ENCODE results near the gene DCDC2C.

DCDC2C gene

GRCh38 chr2:3726511-3726910, 23.1 kb downstream of the DCDC2C start:
- no peak overlapping the region for H3K4me3 ChIP-seq (ENCODE audit: control insufficient read depth, low read depth, low read length)
- TF ChIP-seq, protein P1, sequence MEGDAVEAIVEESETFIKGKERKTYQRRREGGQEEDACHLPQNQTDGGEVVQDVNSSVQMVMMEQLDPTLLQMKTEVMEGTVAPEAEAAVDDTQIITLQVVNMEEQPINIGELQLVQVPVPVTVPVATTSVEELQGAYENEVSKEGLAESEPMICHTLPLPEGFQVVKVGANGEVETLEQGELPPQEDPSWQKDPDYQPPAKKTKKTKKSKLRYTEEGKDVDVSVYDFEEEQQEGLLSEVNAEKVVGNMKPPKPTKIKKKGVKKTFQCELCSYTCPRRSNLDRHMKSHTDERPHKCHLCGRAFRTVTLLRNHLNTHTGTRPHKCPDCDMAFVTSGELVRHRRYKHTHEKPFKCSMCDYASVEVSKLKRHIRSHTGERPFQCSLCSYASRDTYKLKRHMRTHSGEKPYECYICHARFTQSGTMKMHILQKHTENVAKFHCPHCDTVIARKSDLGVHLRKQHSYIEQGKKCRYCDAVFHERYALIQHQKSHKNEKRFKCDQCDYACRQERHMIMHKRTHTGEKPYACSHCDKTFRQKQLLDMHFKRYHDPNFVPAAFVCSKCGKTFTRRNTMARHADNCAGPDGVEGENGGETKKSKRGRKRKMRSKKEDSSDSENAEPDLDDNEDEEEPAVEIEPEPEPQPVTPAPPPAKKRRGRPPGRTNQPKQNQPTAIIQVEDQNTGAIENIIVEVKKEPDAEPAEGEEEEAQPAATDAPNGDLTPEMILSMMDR (IDR thresholded peaks at IDR 0.05; ENCODE audit: control insufficient read depth, insufficient read depth, low read depth, low read length, missing control alignments): no peak
- no peak for DNase-seq (ENCODE audit: low read depth)

DNA sequence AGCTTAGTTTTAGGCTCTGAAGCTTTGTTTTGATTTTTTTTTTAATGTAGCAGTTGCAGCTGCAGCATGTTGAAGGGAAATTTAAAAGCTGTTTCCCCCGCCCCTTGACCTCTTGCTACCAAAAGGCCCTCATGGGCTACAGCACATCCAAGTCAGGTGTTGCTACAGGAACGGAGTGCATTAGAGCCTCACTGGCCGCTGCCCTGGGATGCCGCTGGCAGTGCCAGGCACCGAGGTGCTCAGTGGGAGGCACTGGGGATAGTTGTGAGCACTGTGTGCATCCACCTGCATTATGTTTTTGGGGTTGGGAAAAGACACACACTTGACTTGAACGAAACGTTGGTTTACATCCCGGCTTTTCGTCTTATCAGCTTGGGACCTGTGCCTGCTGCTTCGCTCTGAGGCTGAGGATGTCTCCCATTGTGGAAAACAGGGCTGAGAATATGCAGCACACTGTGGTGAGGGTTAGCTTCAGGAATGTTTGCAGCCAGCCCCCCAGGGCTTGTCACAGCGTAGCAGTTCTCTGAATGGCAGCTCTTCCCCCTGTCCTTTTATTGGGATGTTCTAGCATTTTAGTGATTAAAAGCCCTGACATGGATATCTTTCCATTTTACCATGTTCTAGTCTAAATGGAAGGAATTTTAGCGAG, 24.1 kb downstream of the DCDC2C start:
- H3K4me3 ChIP-seq (ENCODE audit: control insufficient read depth, low read depth, low read length): no peak overlapping the region
- TF ChIP-seq, protein P1 (IDR thresholded peaks at IDR 0.05; ENCODE audit: control insufficient read depth, insufficient read depth, low read depth, low read length, missing control alignments): no peak

GRCh38 chr2:3728104-3729054, 25.0 kb downstream of the DCDC2C start:
- peak; percentile 4 for DNase-seq (ENCODE audit: low read depth)
- no peak overlapping the region for H3K4me3 ChIP-seq (ENCODE audit: control insufficient read depth, low read depth, low read length)
- TF ChIP-seq, protein P1 (IDR thresholded peaks at IDR 0.05; ENCODE audit: control insufficient read depth, insufficient read depth, low read depth, low read length, missing control alignments): peak; percentile 50

More for the DNA sequence above, 24.1 kb downstream of the DCDC2C start:
- DNase-seq (ENCODE audit: low read depth): no peak

- TF ChIP-seq, protein P1 (IDR thresholded peaks at IDR 0.05; ENCODE audit: control insufficient read depth, insufficient read depth, low read depth, low read length, missing control alignments): no peak
- no peak overlapping the region for H3K4me3 ChIP-seq (ENCODE audit: control insufficient read depth, low read depth, low read length)
- no peak for DNase-seq (ENCODE audit: low read depth)
Observed at GRCh38 chr2:3729055-3729448, 25.7 kb downstream of the DCDC2C start.

DNA sequence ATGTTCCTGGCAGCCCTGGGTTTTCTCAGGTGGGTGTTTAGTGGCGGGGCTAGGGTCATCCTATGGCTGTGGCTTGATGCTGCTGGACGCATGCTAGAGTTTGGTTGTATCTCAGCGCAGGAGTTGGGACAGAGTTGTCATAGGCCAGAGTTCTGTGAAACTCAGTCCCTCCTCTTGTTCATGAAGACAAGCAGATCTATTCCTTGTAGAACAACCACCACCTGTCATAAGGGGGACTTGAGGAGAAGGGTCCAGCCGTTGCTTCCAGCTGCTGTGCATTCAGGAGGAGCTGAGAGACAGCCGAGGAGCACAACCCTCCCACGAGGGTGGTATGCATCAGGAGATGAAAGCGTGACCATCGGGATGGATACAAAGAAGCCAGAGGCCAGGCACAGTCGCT, 26.4 kb downstream of the DCDC2C start:
- H3K4me3 ChIP-seq (ENCODE audit: control insufficient read depth, low read depth, low read length): no peak overlapping the region
- TF ChIP-seq, protein P1 (IDR thresholded peaks at IDR 0.05; ENCODE audit: control insufficient read depth, insufficient read depth, low read depth, low read length, missing control alignments): no peak
- no peak for DNase-seq (ENCODE audit: low read depth)

DNA sequence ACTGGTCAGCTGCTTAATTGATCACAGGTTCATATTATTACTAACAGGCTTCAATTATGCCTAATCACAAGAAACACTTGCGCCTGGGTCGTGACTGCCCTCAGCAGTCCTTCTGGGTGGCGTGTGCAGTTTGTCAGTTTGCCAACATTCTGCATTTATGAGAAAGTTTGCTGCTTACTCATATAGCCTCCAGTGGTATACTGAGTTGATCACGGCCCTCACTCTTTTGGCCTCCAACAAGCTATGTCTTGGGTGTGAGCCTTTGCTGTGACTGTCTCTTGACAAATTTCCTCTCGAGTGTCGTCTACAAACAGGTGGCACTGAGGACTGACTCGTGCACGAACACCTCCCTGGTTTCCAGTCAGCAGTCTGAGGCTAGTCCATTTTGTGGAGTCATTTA, 27.3 kb downstream of the DCDC2C start:
- DNase-seq (ENCODE audit: low read depth): no peak
- TF ChIP-seq, protein P1 (IDR thresholded peaks at IDR 0.05; ENCODE audit: control insufficient read depth, insufficient read depth, low read depth, low read length, missing control alignments): no peak
- no peak overlapping the region for H3K4me3 ChIP-seq (ENCODE audit: control insufficient read depth, low read depth, low read length)

Measured in AG09309 (cell line).